Osteoblast (primary cell): Measurements from ENCODE around the gene ASTL. TPM values are rescaled to one million over a fixed set of nuclear protein-coding genes. Genes with fewer than 3 reads are reported as not detected.

ENCODE experiments used
- DNase-seq: peaks from one replicate; pipeline ENCODE4 v3.0.0; 2011; ENCODE audit warnings: low spot score, mixed read lengths; ENCODE audit not compliant: insufficient read length; ENCODE audit errors: missing footprints
- H2AFZ ChIP-seq: 2 replicates; pipeline ENCODE4 v1.6.0; 2011; ENCODE audit warnings: mild to moderate bottlenecking, low read length
- H3K27ac ChIP-seq: 2 replicates; pipeline ENCODE4 v1.5.1; 2011; ENCODE audit warnings: mild to moderate bottlenecking, low read depth, low read length, moderate library complexity
- H3K27me3 ChIP-seq: 2 replicates; pipeline ENCODE4 v1.6.0; 2012; ENCODE audit warnings: mild to moderate bottlenecking, control low read depth, inconsistent platforms, low read length, moderate library complexity; ENCODE audit not compliant: insufficient read depth
- H3K36me3 ChIP-seq: 2 replicates; pipeline ENCODE4 v1.5.1; 2011; ENCODE audit warnings: mild to moderate bottlenecking, low read length, control low read depth, moderate library complexity; ENCODE audit not compliant: insufficient read depth
- H3K4me1 ChIP-seq: 2 replicates; pipeline ENCODE4 v1.5.1; 2011; ENCODE audit warnings: mild to moderate bottlenecking, low read length, control low read depth, moderate library complexity; ENCODE audit not compliant: insufficient read depth
- H3K4me2 ChIP-seq: 2 replicates; pipeline ENCODE4 v1.6.0; 2011; ENCODE audit warnings: mild to moderate bottlenecking, low read length; ENCODE audit not compliant: insufficient read depth
- H3K4me3 ChIP-seq: fragments of 200-600 bp; sonication (generic); 3 replicates; pipeline ENCODE4 v1.5.1; 2012; ENCODE audit warnings: mild to moderate bottlenecking, low read length, inconsistent platforms; ENCODE audit not compliant: insufficient read depth
- H3K79me2 ChIP-seq: 2 replicates; pipeline ENCODE4 v1.6.0; 2012; ENCODE audit warnings: mild to moderate bottlenecking, low read length, control low read depth, inconsistent platforms; ENCODE audit not compliant: insufficient read depth
- H3K9me3 ChIP-seq: 2 replicates; pipeline ENCODE4 v1.5.1; 2011; ENCODE audit warnings: low read depth, low read length, control low read depth
- H4K20me1 ChIP-seq: 2 replicates; pipeline ENCODE4 v1.6.0; 2012; ENCODE audit warnings: mild to moderate bottlenecking, low read length, control low read depth; ENCODE audit not compliant: insufficient read depth
- CTCF ChIP-seq: IDR thresholded peaks from 2 replicates; pipeline ENCODE4 v1.5.1; 2011; ENCODE audit warnings: mild to moderate bottlenecking, low read depth, low read length, moderate library complexity; ENCODE audit errors: extremely low read depth
- total RNA-seq: library from RNA; depleted of rRNA; stranded (reverse); fragments of >200 nt; gene quantifications from 2 replicates; pipeline ENCODE4 v1.2.3, GENCODE V29; 2012

The ASTL gene
- not detected in 2 replicates for total RNA-seq

GRCh38 chr2:96138179-96139145 is at the start of gene ASTL:
ASTL (minus strand) TSS chr2:96138502; CDS start chr2:96138436, 66 bp downstream.
- Histone ChIP-seq H3K36me3 (no peaks in the 10 kb centered on the region), H2AFZ (no peak within 1 kb of the TSS)
- peak; percentile 96 for DNase-seq

DNA sequence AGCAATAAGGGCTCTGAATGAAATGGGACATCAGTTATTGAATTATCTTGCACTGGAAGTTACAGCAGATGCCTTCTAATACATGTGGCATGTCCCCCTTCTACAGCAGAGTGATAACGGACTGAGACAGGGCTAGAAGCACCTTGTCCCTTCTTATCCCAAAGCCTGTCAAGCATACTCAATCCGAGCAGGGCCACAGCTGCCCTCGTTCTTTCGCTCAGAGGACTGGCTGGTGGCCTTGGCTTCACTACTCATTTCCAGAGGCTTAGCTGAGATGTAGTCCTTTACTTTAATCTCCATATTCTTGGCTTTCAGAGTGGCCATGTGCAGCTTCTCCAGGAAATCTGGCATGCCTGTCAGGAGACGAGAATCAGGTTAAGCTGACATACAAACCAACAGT is 48.3 kb upstream of the ASTL start:
- Histone ChIP-seq H3K4me3 (no peak overlapping the region), H3K4me1 (peaks cover 16% of the 10 kb centered on the region), H3K27me3 (no peaks in the 10 kb centered on the region), H4K20me1 (peaks cover 19% of the 10 kb centered on the region), H3K27ac (peak overlapping the region; percentile 26), H3K9me3 (no peaks in the 10 kb centered on the region), H3K4me2 (no peak overlapping the region), H3K36me3 (peaks cover 57% of the 10 kb centered on the region), H2AFZ (no peak overlapping the region), H3K79me2 (peaks cover 8% of the 10 kb centered on the region)
- no peak for DNase-seq
- TF ChIP-seq CTCF = no peak

More at GRCh38 chr2:96138179-96139145, at the start of gene ASTL:
- Histone ChIP-seq H3K27me3 (peaks cover 5% of the 10 kb centered on the region), H3K9me3 (no peaks in the 10 kb centered on the region), H4K20me1 (peaks cover 2% of the 10 kb centered on the region), H3K4me1 (no peaks in the 10 kb centered on the region), H3K4me2 (no peak within 1 kb of the TSS), H3K4me3 (no peak within 1 kb of the TSS), H3K79me2 (no peaks in the 10 kb centered on the region), H3K27ac (no peak within 1 kb of the TSS)
- TF ChIP-seq CTCF = peak; percentile 60

DNA sequence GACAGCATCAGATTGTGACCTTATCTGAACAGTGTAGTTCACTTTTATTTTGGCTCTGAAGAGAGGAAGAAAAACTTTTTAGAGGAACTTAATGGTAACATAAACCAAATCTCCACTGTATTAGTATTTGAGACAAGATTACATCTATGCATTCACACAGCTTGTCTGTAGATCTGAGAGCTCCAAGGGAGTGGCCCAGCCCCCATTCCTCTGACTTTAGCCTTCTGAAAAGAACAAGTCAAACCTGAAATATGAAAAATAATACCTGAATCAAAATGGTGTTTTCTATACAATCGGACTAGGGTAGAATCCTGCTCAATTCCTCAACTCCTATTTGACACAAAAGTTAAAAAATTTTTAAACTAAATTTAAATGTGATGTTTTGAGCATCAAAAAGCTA is 47.2 kb upstream of the ASTL start:
- H4K20me1 ChIP-seq = peaks cover 19% of the 10 kb centered on the region
- H3K36me3 ChIP-seq = peaks cover 46% of the 10 kb centered on the region
- no peaks in the 10 kb centered on the region for H3K27me3 ChIP-seq
- no peak overlapping the region for H3K4me3 ChIP-seq
- DNase-seq = no peak
- peaks cover 16% of the 10 kb centered on the region for H3K4me1 ChIP-seq
- TF ChIP-seq CTCF = no peak
- peaks cover 3% of the 10 kb centered on the region for H3K79me2 ChIP-seq
- no peak overlapping the region for H3K27ac ChIP-seq
- H3K4me2 ChIP-seq = no peak overlapping the region
- H3K9me3 ChIP-seq = no peaks in the 10 kb centered on the region
- H2AFZ ChIP-seq = no peak overlapping the region

DNA sequence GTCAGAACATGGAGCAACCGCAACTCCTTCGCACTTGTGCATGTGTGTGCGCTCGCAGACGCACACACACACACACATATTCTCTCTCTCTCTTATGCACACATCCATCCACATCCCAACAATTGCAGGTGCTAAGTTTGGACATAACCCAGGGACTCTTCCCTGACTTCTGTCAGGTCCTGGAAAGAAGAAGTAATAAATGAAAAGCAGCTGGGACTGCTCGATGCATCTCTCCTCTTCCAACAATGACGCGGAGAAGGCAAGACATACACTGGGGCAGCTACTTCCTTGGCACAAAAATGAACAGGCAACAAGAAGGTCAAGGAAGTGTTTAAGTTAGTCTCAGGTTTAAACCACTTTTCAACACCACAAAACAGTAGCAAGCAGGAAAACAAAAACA is 46.7 kb upstream of the ASTL start:
- H3K27ac ChIP-seq = no peak overlapping the region
- H3K36me3 ChIP-seq = peaks cover 42% of the 10 kb centered on the region
- H3K4me2 ChIP-seq = no peak overlapping the region
- H3K27me3 ChIP-seq = no peaks in the 10 kb centered on the region
- peaks cover 16% of the 10 kb centered on the region for H3K4me1 ChIP-seq
- no peaks in the 10 kb centered on the region for H3K9me3 ChIP-seq
- H4K20me1 ChIP-seq = peaks cover 19% of the 10 kb centered on the region
- no peak overlapping the region for H3K4me3 ChIP-seq
- peaks cover 3% of the 10 kb centered on the region for H3K79me2 ChIP-seq
- TF ChIP-seq CTCF = no peak
- no peak for DNase-seq
- no peak overlapping the region for H2AFZ ChIP-seq
